ENCODE measurements around the gene DNAH6.

Gene DNAH6

GRCh38 chr2:84537251-84537650, 21.0 kb downstream of the DNAH6 start:
- H3K9ac ChIP-seq (ENCODE audit: low read length) = no peak overlapping the region
- H3K4me2 ChIP-seq (ENCODE audit: low read length) = no peak overlapping the region
- H3K27ac ChIP-seq (ENCODE audit: low read depth, low read length, poor library complexity, severe bottlenecking) = no peak overlapping the region

GRCh38 chr2:84539729-84540128, 23.4 kb downstream of the DNAH6 start:
- Histone ChIP-seq H3K36me3 (ENCODE audit: insufficient read depth, low read length) (no peaks in the 10 kb centered on the region), H3K27ac (ENCODE audit: low read depth, low read length, poor library complexity, severe bottlenecking) (no peak overlapping the region), H3K27me3 (ENCODE audit: insufficient read depth, low read length) (no peaks in the 10 kb centered on the region), H3F3A (ENCODE audit: insufficient read depth, low read length) (no peaks in the 10 kb centered on the region), H3K9ac (ENCODE audit: low read length) (no peak overlapping the region), H3K79me2 (ENCODE audit: insufficient read depth, low read length) (no peaks in the 10 kb centered on the region), H4K20me1 (ENCODE audit: insufficient read depth, low read length) (no peaks in the 10 kb centered on the region), H3K9me3 (ENCODE audit: low read length) (no peaks in the 10 kb centered on the region), H3K4me3 (ENCODE audit: low read depth, low read length, poor library complexity, severe bottlenecking) (no peak overlapping the region), H3K9me2 (ENCODE audit: low read depth, low read length) (no peaks in the 10 kb centered on the region), H2AFZ (ENCODE audit: low read length) (no peak overlapping the region), H3K4me1 (ENCODE audit: insufficient read depth, low read length, severe bottlenecking) (no peaks in the 10 kb centered on the region), H3K4me2 (ENCODE audit: low read length) (no peak overlapping the region)
- TF ChIP-seq EZH2 (IDR thresholded peaks at IDR 0.05; ENCODE audit: borderline replicate concordance, low read length) (no peak), CTCF (IDR thresholded peaks at IDR 0.05; ENCODE audit: low read length) (no peak)

More at GRCh38 chr2:84537251-84537650, 21.0 kb downstream of the DNAH6 start:
- Histone ChIP-seq H3K27me3 (ENCODE audit: insufficient read depth, low read length) (no peaks in the 10 kb centered on the region), H3K4me1 (ENCODE audit: insufficient read depth, low read length, severe bottlenecking) (no peaks in the 10 kb centered on the region), H3K9me3 (ENCODE audit: low read length) (no peaks in the 10 kb centered on the region), H3F3A (ENCODE audit: insufficient read depth, low read length) (no peaks in the 10 kb centered on the region), H3K9me2 (ENCODE audit: low read depth, low read length) (no peaks in the 10 kb centered on the region), H3K79me2 (ENCODE audit: insufficient read depth, low read length) (no peaks in the 10 kb centered on the region), H4K20me1 (ENCODE audit: insufficient read depth, low read length) (no peaks in the 10 kb centered on the region), H3K4me3 (ENCODE audit: low read depth, low read length, poor library complexity, severe bottlenecking) (no peak overlapping the region), H2AFZ (ENCODE audit: low read length) (no peak overlapping the region), H3K36me3 (ENCODE audit: insufficient read depth, low read length) (no peaks in the 10 kb centered on the region)
- TF ChIP-seq EZH2 (IDR thresholded peaks at IDR 0.05; ENCODE audit: borderline replicate concordance, low read length) = no peak
- TF ChIP-seq CTCF (IDR thresholded peaks at IDR 0.05; ENCODE audit: low read length) = no peak

GRCh38 chr2:84545005-84545404, 28.7 kb downstream of the DNAH6 start:
- H3K4me1 ChIP-seq (ENCODE audit: insufficient read depth, low read length, severe bottlenecking) = no peaks in the 10 kb centered on the region
- H3K36me3 ChIP-seq (ENCODE audit: insufficient read depth, low read length) = no peaks in the 10 kb centered on the region
- H3K27me3 ChIP-seq (ENCODE audit: insufficient read depth, low read length) = no peaks in the 10 kb centered on the region
- H3K4me2 ChIP-seq (ENCODE audit: low read length) = no peak overlapping the region
- no peaks in the 10 kb centered on the region for H4K20me1 ChIP-seq (ENCODE audit: insufficient read depth, low read length)
- H3K4me3 ChIP-seq (ENCODE audit: low read depth, low read length, poor library complexity, severe bottlenecking) = no peak overlapping the region
- no peaks in the 10 kb centered on the region for H3K9me3 ChIP-seq (ENCODE audit: low read length)
- H3F3A ChIP-seq (ENCODE audit: insufficient read depth, low read length) = no peaks in the 10 kb centered on the region
- no peak overlapping the region for H3K9ac ChIP-seq (ENCODE audit: low read length)
- no peaks in the 10 kb centered on the region for H3K9me2 ChIP-seq (ENCODE audit: low read depth, low read length)
- H3K27ac ChIP-seq (ENCODE audit: low read depth, low read length, poor library complexity, severe bottlenecking) = no peak overlapping the region
- H3K79me2 ChIP-seq (ENCODE audit: insufficient read depth, low read length) = no peaks in the 10 kb centered on the region
- TF ChIP-seq EZH2 (IDR thresholded peaks at IDR 0.05; ENCODE audit: borderline replicate concordance, low read length) = no peak
- TF ChIP-seq CTCF (IDR thresholded peaks at IDR 0.05; ENCODE audit: low read length) = no peak
- no peak overlapping the region for H2AFZ ChIP-seq (ENCODE audit: low read length)
